Hematopoietic multipotent progenitor cell treated with erythropoietin and hydrocortisone succinate and interleukin-3 and kit ligand, for 6 days (in vitro differentiated cells): ENCODE measurements around the gene CPSF4L.
"Not testable (repeated sequence)": the region's sequence is repeated elsewhere in the genome, so short reads cannot be mapped to it uniquely, and the experiment has no call there.

Source experiments
- DNase-seq: peaks from one replicate; pipeline ENCODE4 v3.0.0-alpha.2; 2015

Gene CPSF4L, protein sequence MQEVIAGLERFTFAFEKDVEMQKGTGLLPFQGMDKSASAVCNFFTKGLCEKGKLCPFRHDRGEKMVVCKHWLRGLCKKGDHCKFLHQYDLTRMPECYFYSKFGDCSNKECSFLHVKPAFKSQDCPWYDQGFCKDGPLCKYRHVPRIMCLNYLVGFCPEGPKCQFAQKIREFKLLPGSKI

DNA sequence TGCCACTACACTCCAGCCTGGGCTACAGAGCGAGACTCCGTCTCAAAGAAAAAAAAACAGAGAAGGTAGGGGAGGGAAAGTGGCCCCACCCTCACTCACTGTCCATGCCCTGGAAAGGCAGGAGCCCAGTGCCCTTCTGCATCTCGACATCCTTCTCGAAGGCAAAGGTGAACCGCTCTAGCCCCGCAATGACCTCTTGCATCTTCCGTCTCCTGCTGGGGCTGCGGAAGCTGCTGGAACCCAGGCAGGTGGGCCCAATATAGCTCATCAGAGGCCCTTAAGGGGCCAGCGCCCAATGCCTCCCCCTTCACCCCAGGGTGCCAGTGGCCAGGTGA lies at the start of gene CPSF4L:
Gene CPSF4L, minus strand, starts transcription at position 264 of the 335 bp plus-strand sequence. Its CDS starts 62 bp downstream, at position 202.
- DNase-seq: no peak

GRCh38 chr17:73311428-73311780 lies 49.7 kb upstream of the CPSF4L start:
- DNase-seq: no peak

- peak; percentile 95 for DNase-seq
Measured at GRCh38 chr17:73309727-73310596, 48.3 kb upstream of the CPSF4L start.

- DNase-seq: not testable (repeated sequence)
Measured at GRCh38 chr17:73308959-73309358, 47.3 kb upstream of the CPSF4L start.

DNA sequence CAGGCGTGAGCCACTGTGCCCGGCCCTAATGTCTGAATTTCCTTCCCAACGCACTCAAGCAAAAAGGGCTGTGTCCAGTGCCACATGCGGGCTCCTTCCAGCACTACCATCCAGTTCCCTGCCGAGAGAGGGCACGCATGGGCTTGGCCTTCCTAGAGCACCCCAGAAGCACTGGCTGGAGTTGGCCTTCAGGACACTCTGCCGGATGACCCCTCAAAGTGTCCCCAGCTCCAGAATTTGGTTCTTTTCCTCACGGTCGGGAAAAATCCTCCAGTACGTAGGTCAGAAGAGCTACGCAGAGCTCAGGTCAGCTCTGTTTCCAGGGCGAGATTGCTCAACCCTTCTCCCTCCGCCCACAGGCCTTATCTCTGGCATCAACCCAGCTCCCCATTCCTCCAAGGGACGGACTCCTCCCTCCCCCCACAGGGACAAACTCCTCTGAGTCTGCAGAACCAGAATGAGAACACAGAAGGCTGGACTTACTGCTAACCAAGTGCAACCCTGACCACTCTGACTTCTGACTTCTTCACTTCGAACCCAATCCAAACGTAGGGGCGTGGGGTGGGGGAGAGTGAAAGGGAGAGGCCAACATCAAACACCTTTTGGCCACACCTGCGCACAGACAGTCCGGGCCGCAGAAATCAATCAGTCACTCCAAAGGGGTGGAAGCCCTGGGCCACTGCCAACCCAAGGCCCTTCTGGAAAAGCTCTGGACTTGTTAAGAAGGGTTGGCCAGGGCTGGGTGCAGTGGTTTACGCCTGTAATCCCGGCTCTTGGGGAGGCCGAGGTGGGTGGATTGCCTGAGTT lies 46.5 kb upstream of the CPSF4L start:
- DNase-seq: peak; percentile 84

- peak; percentile 49 for DNase-seq
Measured at GRCh38 chr17:73307130-73307529, 45.5 kb upstream of the CPSF4L start.

GRCh38 chr17:73305845-73306836 lies 44.5 kb upstream of the CPSF4L start:
- no peak for DNase-seq

DNA sequence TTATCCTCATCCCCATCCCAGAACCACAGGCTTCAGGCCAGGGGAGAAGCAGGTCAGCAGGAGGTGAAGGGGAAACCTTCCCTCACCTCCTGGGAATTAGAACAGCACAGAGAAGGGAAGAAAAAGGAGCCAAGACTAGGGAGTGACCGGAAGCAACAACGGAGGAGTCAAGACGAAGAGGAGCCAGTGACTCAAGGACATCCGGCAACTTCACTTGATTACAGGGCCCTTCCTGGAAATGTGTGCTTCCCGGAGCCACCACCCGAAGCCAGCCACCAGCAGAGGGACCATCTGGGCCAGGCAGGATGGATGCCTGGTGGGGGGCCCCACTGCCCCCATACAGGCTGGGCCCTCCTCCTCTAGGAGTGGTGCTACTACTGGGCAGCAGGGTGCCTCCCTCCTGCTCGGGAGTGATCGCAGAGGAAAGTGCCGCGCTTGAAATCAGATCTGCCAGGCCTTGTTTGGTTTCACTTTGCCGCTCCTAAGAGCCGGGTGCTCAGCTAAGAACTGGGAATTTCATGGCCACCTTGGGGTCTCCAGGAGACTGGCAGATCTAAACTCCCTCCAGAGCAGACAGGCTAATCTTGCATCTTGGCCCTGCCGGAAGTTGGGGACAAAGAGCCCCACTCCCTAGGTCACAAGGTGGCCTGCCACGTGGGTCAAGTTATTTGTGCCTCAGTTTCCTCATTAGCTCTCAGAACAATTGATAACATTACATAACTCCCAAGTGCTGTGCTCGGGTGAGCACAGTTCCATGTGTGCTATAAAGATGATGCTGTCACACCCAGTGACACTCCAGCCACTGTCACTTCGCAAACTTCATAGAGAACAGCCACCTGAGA lies 43.5 kb upstream of the CPSF4L start:
- DNase-seq: peak; percentile 57

- DNase-seq: no peak
Measured at GRCh38 chr17:73304438-73304837, 42.8 kb upstream of the CPSF4L start.

DNA sequence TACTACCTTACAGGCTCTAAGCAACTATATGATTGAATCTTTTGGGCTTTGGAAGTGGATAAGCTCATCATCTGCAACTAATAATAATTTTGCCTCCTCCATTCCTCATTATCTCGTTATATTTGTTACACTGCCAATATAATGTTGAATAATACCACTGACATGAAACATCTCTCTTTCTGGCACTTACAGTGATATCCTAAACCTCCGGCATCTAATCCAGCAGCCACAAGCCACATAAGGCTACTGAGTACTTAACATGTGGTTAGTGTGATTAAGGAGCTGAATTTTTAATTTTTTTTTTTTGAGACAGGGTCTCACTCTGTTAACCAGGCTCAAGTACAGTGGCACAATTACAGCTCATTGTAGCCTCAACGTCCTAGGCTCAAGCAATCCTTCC lies 40.5 kb upstream of the CPSF4L start:
- peak; percentile 57 for DNase-seq

DNA sequence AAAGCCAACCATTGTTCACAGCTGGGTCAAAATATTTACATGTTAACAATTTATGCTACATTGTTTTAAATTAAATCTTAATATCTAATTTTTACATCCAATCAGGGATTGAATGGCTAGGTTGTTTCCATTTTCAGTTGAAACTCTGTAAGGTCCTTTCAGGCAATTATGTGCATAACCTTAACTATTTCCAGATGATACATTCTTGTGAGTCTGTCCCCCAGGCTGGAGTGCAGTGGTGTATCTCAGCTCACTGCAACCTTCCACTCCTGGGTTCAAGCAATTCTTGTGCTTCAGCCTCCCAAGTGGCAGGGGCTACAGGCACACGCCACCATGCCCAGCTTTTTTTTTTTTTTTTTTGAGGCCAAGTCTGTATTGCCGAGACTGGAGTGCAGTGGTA lies 39.7 kb upstream of the CPSF4L start:
- DNase-seq: no peak

- no peak for DNase-seq
Measured at GRCh38 chr17:73300392-73300791, 38.7 kb upstream of the CPSF4L start.

DNA sequence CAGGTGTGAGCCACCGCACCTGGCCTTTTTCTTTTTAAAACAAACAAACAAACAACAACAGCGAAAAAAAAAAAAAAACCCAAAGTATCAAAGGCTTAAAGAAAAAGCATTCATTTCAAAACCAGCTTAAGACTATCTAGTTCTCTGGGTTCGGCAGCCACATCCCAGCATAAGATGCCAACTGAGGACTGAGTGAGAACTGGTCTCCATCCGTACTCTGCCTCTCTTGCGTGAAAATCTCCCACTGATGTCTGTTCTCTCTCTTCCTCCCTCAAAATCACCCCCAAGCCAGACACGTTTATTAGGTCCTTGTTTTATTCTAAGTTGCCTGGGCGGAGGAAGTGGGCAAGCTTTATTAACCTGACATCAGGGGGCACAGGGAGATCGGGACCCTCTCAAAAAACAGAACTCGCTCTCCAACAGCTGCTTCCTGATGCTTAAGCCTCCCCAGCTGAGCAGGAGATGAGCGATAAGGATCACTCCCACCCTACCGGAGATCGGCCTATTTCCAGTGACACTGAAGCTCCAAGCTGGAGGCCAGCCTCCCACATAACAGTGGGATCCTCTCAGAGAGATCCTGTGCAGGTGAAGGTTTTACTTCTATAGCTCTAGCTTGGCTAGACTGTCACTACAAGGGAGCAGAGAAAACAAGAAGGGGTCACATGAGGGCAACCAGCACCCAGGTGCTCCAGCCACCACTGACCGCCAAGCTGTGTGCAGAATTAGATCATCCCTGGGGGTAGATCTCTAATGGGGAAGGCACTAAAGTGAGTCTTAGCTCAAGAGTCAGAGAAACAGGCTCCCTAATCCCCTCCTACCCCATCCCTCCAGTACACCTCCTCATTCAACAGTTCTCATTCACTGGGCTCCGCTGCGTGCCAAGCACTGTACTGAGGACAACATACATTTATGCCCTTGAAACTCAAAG lies 36.5 kb upstream of the CPSF4L start:
- DNase-seq: no peak

GRCh38 chr17:73293480-73293911 lies 31.8 kb upstream of the CPSF4L start:
- no peak for DNase-seq

- no peak for DNase-seq
Measured at GRCh38 chr17:73293031-73293430, 31.4 kb upstream of the CPSF4L start.

- no peak for DNase-seq
Measured at GRCh38 chr17:73292031-73292531, 30.4 kb upstream of the CPSF4L start.

DNA sequence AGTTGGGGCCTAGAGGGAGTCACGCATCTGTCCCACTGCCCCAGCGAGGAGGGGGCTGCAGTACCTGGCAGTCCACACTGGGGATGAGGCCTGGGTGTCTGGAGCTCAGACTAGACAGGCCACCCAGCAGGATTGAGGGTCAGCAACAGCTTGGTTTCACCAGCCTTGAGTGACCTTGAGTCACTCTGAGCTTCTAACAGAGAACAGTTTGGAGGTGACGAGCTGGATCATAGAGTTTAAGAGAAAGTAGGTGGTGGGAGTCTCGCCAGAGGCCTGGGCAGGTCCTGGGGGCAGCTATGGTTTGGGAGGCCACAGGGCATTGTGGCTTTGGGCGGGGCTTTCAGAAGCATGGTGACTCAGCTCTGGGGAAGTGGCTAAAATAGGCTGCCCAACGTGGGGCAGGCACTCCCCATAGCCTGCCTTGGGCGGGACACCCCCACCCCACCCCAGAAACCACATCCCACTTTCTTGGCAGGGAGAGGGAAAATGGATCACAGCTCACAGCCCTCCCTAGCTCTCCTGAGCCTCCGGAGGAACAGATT lies 29.7 kb upstream of the CPSF4L start:
- DNase-seq: peak; percentile 92

DNA sequence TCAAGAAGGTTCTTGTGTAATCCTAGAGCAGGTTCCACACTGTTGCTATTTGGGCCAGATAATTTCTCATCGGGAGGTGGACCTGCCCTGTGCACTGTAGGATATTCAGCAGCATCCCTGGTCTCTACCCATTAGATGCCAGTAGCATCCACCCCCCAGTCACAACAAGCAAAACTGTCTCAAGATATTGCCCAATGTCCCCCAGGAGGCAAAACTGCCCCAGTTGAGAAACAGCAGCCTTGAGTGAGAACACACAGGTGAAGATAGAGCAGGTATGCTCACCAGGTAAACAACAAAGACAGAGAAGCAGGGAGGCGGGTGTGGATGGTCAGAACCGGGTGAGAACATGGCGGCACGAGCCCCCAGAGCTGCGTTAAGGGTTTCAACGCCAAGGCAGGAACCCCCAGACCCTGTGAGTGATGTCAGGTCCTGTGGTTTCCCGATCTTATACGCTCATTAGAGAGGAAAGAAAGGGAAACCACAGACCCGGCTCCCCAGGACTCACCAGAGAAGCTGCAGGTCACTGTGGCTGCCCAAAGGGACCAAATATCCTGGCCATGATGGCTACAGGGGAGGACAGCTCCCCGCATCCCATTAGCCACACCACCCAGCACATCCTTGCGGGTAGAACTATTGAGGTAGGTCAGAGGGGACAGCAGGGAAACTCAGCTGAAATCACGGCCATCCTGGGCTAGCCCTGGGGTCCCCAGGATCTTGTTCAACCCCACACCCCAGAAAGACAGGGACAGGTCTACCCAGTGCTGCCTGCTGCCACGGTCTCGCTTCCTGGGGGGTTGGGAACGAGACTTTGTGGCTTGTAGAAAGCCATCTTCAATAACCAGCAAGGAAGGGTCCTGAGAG lies 28.9 kb upstream of the CPSF4L start:
- no peak for DNase-seq
